PFSK-1 (cell line): ENCODE data around the gene SLC13A5.

Source experiments
- FOXP2 ChIP-seq: optimal IDR thresholded peaks from 2 replicates; pipeline ENCODE3; 2011; ENCODE audit warnings: borderline replicate concordance, control low read depth, inconsistent platforms; ENCODE audit not compliant: insufficient read depth; ENCODE audit errors: extremely low read length, extremely low read depth
- POLR2AphosphoS5 ChIP-seq: IDR thresholded peaks from 2 replicates; pipeline ENCODE4 v1.6.1; 2012; ENCODE audit warnings: low read depth, mild to moderate bottlenecking, control low read depth, low read length, moderate library complexity
- REST ChIP-seq, 2 experiments: IDR thresholded peaks; 2 replicates each; pipeline versions ENCODE4 v1.6.1 to v1.8.0; 2011 to 2012; ENCODE audit warnings: low read depth in 2 of 2, low read length in 2 of 2, control low read depth in 1 of 2, inconsistent platforms in 1 of 2, mild to moderate bottlenecking in 1 of 2, moderate library complexity in 1 of 2; ENCODE audit not compliant: insufficient read depth in 1 of 2
- SIN3A ChIP-seq: IDR thresholded peaks from 2 replicates; pipeline ENCODE4 v1.6.1; 2012; ENCODE audit warnings: mild to moderate bottlenecking, low read length, moderate library complexity, borderline replicate concordance; ENCODE audit not compliant: insufficient read depth
- TAF1 ChIP-seq: IDR thresholded peaks from 2 replicates; pipeline ENCODE4 v1.6.1; 2012; ENCODE audit warnings: low read length, control low read depth, borderline replicate concordance; ENCODE audit not compliant: insufficient read depth

- no peak for TF ChIP-seq SIN3A
- no peak for TF ChIP-seq POLR2AphosphoS5
- TF ChIP-seq TAF1, result no peak
- TF ChIP-seq FOXP2, result no peak
- no peak for TF ChIP-seq REST (IDR thresholded peaks at IDR 0.05; ENCODE audit: insufficient read depth in 1 of 2, low read depth in 2 of 2, low read length in 2 of 2)
These were observed 35.9 kb downstream of the SLC13A5 start for GRCh38 chr17:6677158-6677831.
